ENCODE results near the gene CCT7. TPM values are rescaled to one million over a fixed set of nuclear protein-coding genes. Genes with fewer than 3 reads are reported as not detected.

Gene CCT7
- total and polyA plus RNA-seq, 8 donors = 72.7 to 141 (median 105) TPM

GRCh38 chr2:73257425-73258125, 23.5 kb downstream of the CCT7 start:
- no peak for FAIRE-seq
- Histone ChIP-seq H3K27ac (no peak overlapping the region), H3K4me1 (no peaks in the 10 kb centered on the region), H3K4me3 (no peak overlapping the region), H3K36me3 (peaks cover 0 to 11% (median 0%) of the 10 kb centered on the region in 3 donors), H3K9me3 (no peaks in the 10 kb centered on the region), H3K27me3 (no peaks in the 10 kb centered on the region)
- peak in 2 of 6 donors; percentile 69 to 76 for DNase-seq
- no peak for ATAC-seq
- 73 to 75% methylated on average over 10 of the region's 10 CpGs for WGBS, 2 donors
- no peak for TF ChIP-seq CTCF (IDR thresholded peaks at IDR 0.05)
- intact Hi-C loops (cut with DNase I) = no loop called here

DNA sequence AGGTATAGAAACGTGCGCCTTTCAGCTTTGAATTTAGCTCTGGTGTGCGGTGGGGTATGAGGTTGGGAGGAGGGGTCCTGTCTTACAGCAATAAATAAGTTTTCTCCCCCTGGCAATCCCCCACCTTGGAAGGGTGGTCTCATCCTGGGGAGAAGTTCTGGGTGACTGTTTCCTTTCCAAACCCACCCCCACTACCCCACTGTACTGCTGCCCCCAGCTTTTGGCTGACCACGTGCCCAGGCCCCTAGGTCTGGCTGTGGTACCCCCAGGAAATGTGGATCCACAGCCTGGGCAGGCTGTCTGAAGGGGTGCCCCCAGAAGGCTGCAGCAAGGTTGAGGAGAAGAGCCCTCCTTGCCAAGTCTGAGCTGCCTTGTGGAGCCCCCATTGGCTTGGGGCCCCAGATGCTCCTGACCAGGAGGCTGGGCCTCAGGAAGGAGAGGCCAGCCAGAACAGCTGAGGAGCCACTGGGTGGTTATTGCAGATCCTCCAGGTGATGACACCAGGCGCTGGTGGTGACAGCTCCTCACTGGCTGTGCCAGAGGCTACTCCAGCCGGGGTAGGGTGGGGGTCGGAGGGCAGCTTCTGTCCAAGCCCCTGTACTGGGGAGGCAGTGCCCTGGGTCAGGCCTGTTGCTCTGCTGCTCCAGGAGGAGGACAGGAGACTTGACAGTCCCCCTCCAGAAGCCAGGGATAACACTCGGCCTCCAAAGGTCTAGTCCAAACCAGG, 24.2 kb downstream of the CCT7 start:
- ATAC-seq = no peak
- TF ChIP-seq CTCF (IDR thresholded peaks at IDR 0.05) = no peak
- Histone ChIP-seq H3K4me1 (no peaks in the 10 kb centered on the region), H3K27ac (no peak overlapping the region), H3K36me3 (peaks cover 0 to 3% (median 0%) of the 10 kb centered on the region in 3 donors), H3K27me3 (no peaks in the 10 kb centered on the region), H3K4me3 (no peak overlapping the region), H3K9me3 (no peaks in the 10 kb centered on the region)
- WGBS, 2 donors = 78 to 82% methylated on average over 8 of the region's 8 CpGs
- no peak for FAIRE-seq
- intact Hi-C loops (cut with DNase I) = no loop called here
- DNase-seq = peak in 1 of 6 donors; percentile 60

DNA sequence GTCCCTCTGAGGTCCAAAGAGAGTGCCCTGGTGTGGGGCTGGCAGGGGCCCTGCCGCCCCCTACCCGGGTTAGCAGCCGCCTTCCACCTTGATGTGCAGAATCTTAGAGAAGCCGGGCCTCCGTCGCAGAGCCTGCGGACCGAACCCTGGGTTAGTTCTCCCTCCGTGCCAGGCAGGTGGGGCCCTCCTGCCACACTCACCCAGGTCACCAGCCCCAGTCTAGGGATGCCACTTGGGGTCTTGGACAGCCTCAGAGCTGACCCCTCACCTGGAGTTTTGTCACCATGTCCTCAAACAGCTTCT, 24.8 kb downstream of the CCT7 start:
- WGBS, 2 donors = 90 to 95% methylated on average over 9 of the region's 9 CpGs
- intact Hi-C loops (cut with DNase I) = no loop called here
- FAIRE-seq (no peak), DNase-seq (peak in 1 of 6 donors; percentile 48), ATAC-seq (no peak)
- no peak for TF ChIP-seq CTCF (IDR thresholded peaks at IDR 0.05)
- no peak overlapping the region for H3K4me3 ChIP-seq
- no peaks in the 10 kb centered on the region for H3K36me3 ChIP-seq
- H3K27ac ChIP-seq = no peak overlapping the region
- no peaks in the 10 kb centered on the region for H3K4me1 ChIP-seq
- no peaks in the 10 kb centered on the region for H3K9me3 ChIP-seq
- no peaks in the 10 kb centered on the region for H3K27me3 ChIP-seq

DNA sequence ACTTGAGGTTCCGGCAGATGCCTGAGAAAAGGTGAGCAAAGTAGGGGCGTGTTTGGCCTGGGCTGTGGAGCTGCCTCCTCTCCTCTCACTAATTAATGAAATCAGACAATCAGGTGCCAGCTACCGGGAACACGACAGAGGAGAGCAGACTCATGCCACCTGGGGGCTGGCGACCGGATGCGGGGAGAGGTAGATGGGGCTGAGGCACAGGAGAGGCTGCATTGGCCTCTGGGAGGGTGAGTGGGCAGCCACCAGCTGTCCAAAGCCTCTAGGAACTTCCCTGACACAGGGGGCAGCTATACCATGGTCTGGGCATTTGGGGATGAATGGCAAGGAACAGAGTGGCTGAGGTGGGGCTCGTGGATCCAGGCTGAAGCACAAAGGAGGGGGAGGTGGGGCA, 25.2 kb downstream of the CCT7 start:
- no peak for ATAC-seq
- no peaks in the 10 kb centered on the region for H3K4me1 ChIP-seq
- H3K27ac ChIP-seq = no peak overlapping the region
- no peak for TF ChIP-seq CTCF (IDR thresholded peaks at IDR 0.05)
- no peak overlapping the region for H3K4me3 ChIP-seq
- intact Hi-C loops (cut with DNase I) = no loop called here
- 90 to 92% methylated on average over 8 of the region's 8 CpGs for WGBS, 2 donors
- H3K27me3 ChIP-seq = no peaks in the 10 kb centered on the region
- H3K9me3 ChIP-seq = no peaks in the 10 kb centered on the region
- FAIRE-seq = no peak
- no peaks in the 10 kb centered on the region for H3K36me3 ChIP-seq
- no peak for DNase-seq

Data from pancreas (tissue), 10 donors.